Stimulated activated CD8-positive, alpha-beta memory T cell treated with anti-CD3 and anti-CD28 coated beads, Interleukin-7, amount 100 ng/mL, for 1 hour (primary cell): Measurements from ENCODE around the gene ZNF367.
A peak's percentile ranks its signal among the peaks of the same experiment; 100 is the strongest.

ENCODE experiments used
- DNase-seq, 2 donors: peaks; one replicate each; pipeline ENCODE4 v3.0.0-alpha.2; 2020; ENCODE audit warnings: low read depth in 2 of 2

The ZNF367 gene

DNA sequence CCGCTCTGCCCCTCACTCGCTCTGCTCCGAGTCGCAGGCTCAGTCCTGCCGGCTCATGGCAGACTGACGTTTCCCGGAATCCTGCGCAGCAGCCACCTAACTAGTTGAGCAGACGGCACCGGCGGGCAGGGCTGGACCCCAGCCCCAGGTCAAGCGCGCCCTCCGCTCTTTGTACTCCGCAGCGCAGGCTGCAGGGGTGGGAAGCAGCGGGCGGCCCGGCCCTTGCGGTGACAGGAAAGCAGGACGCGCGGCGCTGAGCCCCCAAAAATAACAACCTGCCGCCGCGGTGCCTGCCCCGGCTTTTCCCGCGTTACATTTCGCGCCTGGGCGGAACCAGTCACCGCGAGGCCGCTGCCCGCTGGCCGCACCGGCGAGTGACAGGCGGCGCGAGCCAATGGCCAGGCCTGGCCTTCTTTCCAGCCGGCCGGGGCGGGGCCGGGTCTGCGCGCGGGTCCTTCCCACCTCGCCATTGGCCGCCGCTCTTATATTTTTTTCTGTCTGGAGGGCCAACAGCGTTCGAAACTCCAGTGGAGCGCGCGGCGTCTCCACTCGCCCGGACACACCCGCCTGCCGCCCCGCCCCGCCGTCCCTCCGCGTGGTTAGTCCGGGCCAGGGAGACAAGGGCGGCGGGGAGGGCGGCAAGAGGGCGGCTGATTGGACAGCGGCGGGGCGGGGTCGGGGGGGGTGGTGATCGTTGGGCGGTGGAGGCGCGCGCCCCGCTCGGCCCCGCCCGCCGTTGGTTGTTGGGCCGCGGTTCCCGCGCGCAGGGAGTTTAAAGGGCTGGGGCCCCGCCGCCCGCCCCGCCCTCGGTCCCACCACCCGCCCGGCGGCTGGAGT, at the start of gene ZNF367:
TSS of gene ZNF367 (minus strand) at position 288 of the 837 bp plus-strand sequence. CDS start 338 bp downstream, outside the sequence.
- DNase-seq = peak; percentile 80

- DNase-seq = no peak
Measured at GRCh38 chr9:96467784-96468183, 49.6 kb upstream of the ZNF367 start.

DNA sequence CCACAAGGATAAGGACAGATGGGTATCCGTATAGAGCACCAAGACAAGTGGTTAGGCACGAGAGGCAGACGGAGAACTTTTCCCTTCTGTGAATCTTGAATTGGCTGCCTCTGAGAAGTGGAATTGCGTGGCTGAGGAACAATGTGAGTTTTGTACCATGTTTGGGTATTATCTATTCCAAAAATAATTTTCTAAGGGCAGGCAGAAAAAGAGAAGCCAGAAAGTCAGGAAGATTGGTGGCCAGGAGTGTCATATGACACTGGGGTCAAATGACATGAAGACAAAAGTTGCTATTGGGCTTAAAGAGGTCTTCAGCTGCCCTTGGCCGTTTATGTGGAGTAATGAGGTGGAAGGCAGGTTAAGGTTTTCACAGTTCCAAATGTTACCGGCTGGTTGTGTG, 46.3 kb upstream of the ZNF367 start:
- no peak for DNase-seq

GRCh38 chr9:96462541-96462940, 44.4 kb upstream of the ZNF367 start:
- no peak for DNase-seq

DNA sequence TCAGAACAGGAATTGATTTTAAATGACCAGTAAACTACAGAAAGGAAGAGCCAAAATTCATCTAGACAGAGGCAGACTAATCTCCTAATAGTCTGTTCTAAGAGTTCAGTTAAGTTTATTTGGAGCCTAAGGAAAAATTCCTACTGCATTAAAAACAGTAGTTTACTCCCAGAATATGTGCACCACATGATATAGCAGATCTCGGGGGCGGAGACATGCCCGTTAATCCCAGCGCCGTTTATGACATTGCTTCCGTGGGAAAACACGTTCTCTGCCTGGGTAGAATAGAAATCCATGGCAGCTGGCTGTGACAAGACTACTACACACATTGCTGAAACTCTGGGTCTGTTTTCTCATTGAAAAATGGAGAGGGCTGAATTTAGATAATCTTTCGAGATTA, 43.2 kb upstream of the ZNF367 start:
- no peak for DNase-seq

DNA sequence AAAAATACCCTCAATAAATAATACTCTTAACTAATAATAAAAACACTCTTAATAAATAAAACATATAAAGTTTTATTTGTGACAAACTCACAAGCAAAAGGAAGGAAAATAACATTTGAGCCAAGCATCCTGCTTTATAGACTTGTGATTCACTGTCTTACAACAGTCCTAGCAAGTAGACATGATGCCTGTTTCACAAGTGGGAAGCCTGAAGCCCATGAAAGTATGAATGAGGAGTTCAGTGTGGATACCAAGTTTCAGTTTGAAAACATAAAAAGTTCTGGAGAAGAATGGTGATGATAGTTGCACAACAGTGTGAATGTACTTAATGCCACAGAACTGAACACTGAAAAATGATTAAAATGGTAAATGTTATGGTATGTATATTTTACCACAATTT, 42.7 kb upstream of the ZNF367 start:
- no peak for DNase-seq

DNA sequence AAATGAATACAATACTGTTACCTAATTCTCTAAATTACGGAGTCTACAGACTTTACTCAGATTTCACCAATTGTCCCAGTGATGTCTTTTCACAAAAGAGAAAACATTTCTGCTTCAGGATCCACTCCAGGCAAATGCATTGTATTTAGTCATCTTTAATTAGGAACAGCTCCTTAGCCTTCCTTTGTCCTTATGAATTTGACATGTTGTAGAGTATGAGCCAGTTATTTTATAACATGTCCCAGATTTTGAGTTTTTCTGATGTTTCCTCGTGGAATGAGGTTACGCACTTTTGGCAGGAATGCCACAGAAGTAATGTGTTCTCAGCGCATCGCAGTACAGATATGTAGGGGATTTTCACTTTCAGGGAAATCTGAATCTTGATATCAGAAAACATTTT, 42.3 kb upstream of the ZNF367 start:
- DNase-seq = no peak

DNA sequence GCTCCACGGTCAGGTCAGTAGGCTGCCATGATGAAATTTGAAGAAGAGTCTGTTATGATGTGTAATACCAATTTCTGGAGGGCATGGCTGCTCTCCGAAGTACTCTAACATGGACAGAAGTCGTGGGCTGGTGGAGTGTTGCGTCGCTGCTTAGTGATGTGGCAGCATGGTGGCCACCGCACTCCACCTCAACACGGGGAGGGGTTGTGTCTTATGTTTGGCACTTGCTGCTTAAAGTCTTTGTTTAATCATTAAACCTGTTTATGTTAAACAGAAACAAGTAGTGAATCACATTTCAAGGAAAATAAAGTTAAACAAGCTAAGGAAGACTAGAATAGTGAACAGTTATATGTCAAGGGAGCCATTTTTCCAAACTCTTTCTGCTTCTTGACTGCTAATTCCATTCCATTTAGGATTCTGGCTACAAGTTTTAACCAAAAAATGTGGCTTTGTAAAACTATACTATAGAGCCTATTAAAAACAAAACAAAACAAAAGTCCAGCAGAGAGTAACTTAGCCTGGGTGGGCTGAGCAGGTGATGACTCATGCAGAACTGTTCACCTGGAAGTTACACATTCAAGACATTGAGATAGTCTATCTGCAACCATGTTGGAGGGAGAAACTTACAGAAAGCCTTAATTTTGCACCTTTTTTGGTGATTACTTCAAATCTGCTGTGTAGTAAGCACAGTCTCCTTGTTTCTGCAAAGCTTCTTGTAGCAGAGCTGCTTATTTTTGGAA, 41.3 kb upstream of the ZNF367 start:
- DNase-seq = no peak

GRCh38 chr9:96458226-96458625, 40.1 kb upstream of the ZNF367 start:
- DNase-seq = no peak

DNA sequence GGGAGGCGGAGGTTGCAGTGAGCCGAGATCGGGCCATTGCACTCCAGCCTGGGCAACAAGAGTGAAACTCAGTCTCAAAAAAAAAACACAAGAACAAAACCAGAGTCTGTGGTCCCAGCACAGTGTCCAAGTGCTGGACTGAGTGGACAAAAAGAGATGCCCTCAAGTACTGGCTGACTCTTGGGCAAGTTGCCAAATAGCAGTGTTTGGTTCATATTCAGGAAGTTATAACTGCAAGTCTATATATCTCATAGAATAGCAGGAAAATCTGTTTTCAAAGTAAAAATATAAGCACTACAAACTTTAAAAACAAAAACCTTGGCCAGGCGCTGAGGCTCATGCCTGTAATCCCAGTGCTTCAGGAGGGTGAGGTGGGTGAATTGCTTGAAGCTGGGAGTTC, 39.1 kb upstream of the ZNF367 start:
- DNase-seq = no peak

- DNase-seq = no peak
Measured at GRCh38 chr9:96453625-96454024, 35.5 kb upstream of the ZNF367 start.

DNA sequence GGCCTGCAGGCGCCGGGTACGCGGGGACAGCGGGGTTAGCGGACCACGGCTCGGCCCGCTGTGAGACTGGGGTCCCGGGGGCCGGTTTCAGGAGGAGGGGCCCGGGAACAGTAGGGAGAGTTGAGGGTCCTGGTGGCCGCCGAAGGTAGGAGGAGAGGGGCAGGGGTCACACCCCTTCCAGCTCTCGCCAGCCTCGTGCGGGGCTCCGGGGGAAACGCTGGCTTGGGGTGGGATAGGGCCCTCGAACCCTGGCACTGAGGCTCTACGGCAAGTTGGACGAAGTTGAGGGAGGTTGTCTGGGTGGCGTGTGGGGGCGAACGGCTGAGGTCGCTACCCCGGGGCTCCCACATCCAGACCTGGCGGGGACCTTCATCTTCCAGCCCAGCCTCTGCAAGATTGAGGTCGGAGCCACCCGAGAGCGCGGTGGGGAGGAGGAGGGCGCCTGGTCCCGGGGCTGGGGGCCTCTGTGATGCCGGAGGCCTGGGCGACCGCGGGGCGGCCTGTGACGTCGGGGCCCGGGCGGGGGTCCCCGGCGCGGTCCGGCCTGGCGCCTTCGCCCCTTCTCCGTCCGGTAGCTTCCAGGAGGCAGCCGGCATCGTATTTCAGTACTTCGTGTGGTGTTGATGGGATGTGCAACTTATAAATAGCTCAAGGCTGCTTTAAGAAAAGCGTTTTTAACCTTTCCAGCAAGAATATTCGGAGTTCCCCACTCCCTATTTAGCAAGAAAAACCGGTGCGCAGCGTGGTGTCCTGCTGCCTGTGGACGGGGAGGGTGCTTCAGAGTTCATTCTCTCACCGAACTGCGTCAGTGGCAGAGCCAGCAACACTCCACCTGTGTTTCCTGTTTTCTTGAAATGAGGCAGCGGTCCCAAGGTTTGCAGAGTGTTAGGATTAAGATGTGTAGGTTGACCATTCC, 32.7 kb upstream of the ZNF367 start:
- no peak for DNase-seq

- DNase-seq = peak; percentile 92 to 93
Measured at GRCh38 chr9:96449845-96450612, 31.9 kb upstream of the ZNF367 start, which contains the start of gene HABP4. Gene HABP4, plus strand, starts transcription at chr9:96450169. Its CDS starts 111 bp downstream, at chr9:96450280.

- no peak for DNase-seq
Measured at GRCh38 chr9:96449523-96449844, 31.3 kb upstream of the ZNF367 start.

DNA sequence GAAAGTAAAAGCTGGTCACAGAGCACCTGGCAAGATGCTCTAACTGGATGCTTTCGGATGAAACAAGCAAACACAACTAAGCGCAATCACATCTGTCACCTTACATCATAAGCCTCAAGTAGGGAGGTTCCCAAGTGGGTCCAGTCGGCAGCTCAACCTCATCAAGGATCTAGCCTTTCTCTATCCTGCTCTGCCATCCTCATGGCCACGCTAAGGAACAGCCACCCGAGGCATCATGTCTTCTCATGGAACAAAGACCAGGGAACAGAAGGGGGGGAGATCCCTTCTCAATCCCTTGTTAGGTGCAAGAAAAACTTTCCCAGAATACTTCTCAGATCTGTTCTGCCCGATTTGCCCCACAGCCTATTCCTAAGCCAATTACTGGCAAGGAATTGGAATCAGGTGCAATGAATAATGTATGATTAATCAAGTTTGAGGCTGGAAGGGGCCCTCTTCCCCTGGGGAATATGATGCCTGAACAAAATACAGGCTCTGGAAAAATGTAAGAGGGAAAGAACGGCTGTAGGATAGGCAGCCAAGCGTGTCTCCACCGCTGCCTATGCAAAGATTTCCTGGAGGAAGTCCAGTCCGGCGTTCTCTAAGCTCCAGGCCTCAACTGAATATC, 30.5 kb upstream of the ZNF367 start:
- DNase-seq = no peak

DNA sequence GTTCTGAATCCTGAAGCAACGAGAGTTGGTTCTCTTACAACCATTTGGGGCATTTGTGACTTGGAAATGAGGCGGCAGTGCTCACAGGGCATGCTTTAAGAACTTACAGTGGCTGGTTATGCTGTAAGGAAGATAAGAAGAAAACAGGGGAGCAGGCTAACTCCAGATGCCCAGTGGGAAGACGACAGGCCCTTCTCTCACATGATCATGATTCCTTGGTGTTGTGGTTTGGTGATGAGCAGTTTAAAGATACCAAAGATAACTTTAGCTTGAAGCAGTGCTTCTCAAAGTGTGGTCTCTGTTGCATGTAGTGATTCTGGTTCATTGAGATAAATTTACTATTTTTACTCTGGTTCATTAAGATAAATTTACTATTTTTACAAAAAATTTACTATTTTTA, 29.2 kb upstream of the ZNF367 start:
- no peak for DNase-seq

DNA sequence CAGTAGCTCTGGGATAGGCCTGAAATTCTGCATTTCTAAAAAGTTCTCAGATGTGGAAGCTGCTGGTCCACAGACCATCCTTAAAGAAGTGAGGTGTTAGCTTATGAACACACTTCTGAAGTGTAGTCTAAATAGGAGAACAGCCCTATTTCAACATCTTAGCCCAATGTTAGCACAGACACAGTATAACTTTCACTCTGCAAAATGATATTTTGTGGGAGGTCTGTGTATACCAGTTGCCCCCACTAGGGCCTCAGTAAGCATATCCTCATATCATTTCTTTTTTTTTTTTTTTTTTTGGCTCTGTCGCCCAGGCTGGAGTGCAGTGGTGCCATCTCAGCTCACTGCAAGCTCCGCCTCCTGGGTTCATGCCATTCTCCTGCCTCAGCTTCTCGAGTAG, 24.3 kb upstream of the ZNF367 start:
- DNase-seq = no peak

DNA sequence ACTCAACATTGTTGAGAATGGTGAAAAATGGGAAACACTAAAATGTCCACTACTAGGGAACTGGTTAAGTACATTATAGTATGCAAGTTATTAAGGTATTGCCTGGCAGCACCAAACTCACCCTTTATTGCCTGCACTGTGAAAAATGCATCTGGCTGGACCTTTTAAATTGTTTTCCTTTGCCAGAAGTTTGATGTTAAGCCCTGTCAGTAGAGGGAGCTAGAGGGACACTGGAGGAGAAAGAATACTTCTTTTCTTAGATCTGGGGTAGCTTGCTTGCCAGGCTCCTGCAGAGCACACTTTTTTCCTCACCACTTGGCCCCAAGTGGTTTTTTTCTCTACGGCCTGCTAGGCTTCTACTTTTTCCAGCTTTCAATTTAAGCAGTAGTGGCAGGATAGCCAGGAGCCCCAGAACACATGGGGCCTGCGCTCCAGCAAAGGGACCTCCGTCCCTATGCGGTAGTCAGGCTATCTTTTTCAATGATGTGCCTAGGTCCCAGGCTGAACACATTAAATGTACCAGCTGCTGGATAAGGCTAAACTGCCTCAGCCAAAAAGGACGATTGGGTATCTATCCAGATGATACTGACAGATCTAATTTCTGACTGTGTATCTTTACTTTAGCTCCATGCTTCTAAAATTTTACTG, 23.8 kb upstream of the ZNF367 start:
- no peak for DNase-seq

GRCh38 chr9:96440671-96441199, 22.6 kb upstream of the ZNF367 start:
- no peak for DNase-seq

DNA sequence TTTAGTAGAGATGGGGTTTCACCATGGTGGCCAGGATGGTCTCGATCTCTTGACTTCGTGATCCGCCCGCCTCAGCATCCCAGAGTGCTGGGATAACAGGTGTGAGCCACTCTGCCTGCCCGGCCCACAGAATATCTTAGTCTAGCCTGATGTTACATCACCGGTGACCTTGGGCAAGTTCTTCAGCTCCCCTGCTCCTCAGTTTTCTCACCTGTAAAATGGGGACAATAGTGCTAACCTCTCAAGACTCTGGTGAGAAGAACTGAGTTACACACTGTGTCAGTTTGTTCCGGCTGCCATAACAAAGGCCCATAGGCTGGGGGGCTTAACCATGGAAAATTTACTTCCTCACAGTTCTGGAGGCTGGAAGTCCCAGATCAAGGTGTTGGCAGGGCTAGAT, 19.3 kb upstream of the ZNF367 start:
- no peak for DNase-seq
